Measurements from ENCODE around the gene ZNF25.

GRCh38 chr10:37947526-37947925 is 28.9 kb downstream of the ZNF25 start:
- TF ChIP-seq EZH2phosphoT487 (IDR thresholded peaks at IDR 0.05; ENCODE audit: borderline replicate concordance, low read depth, low read length) (no peak), CTCF (conservative IDR thresholded peaks at IDR 0.05; ENCODE audit: low read length) (no peak)
